ENCODE measurements around the gene CFAP20DC.

Gene CFAP20DC

GRCh38 chr3:58794750-58795149 is 255.1 kb downstream of the CFAP20DC start:
- no peak for TF ChIP-seq MYC (IDR thresholded peaks at IDR 0.05; ENCODE audit: low read depth, low read length)
- TF ChIP-seq POLR2A (IDR thresholded peaks at IDR 0.05; ENCODE audit: extremely low read depth, insufficient read length), result no peak
- TF ChIP-seq CTCF (IDR thresholded peaks at IDR 0.05; ENCODE audit: low read depth, low read length), result no peak
- no peak for TF ChIP-seq MAX (IDR thresholded peaks at IDR 0.05; ENCODE audit: low read depth, low read length)
- no peak overlapping the region for H3K4me3 ChIP-seq (ENCODE audit: low read depth, low read length)
- no peak for DNase-seq (ENCODE audit: low read depth)

GRCh38 chr3:58793938-58794337 is 255.9 kb downstream of the CFAP20DC start:
- no peak for TF ChIP-seq MAX (IDR thresholded peaks at IDR 0.05; ENCODE audit: low read depth, low read length)
- TF ChIP-seq MYC (IDR thresholded peaks at IDR 0.05; ENCODE audit: low read depth, low read length), result no peak
- no peak for TF ChIP-seq POLR2A (IDR thresholded peaks at IDR 0.05; ENCODE audit: extremely low read depth, insufficient read length)
- no peak for TF ChIP-seq CTCF (IDR thresholded peaks at IDR 0.05; ENCODE audit: low read depth, low read length)
- DNase-seq (ENCODE audit: low read depth), result no peak
- H3K4me3 ChIP-seq (ENCODE audit: low read depth, low read length), result no peak overlapping the region

- H3K4me3 ChIP-seq (ENCODE audit: low read depth, low read length), result no peak overlapping the region
- TF ChIP-seq MYC (IDR thresholded peaks at IDR 0.05; ENCODE audit: low read depth, low read length) (no peak), CTCF (IDR thresholded peaks at IDR 0.05; ENCODE audit: low read depth, low read length) (no peak), MAX (IDR thresholded peaks at IDR 0.05; ENCODE audit: low read depth, low read length) (no peak), POLR2A (IDR thresholded peaks at IDR 0.05; ENCODE audit: extremely low read depth, insufficient read length) (no peak)
- no peak for DNase-seq (ENCODE audit: low read depth)
These were observed 256.8 kb downstream of the CFAP20DC start for GRCh38 chr3:58792921-58793451.

- DNase-seq (ENCODE audit: low read depth), result no peak
- no peak for TF ChIP-seq MYC (IDR thresholded peaks at IDR 0.05; ENCODE audit: low read depth, low read length)
- TF ChIP-seq POLR2A (IDR thresholded peaks at IDR 0.05; ENCODE audit: extremely low read depth, insufficient read length), result no peak
- no peak for TF ChIP-seq MAX (IDR thresholded peaks at IDR 0.05; ENCODE audit: low read depth, low read length)
- no peak for TF ChIP-seq CTCF (IDR thresholded peaks at IDR 0.05; ENCODE audit: low read depth, low read length)
- no peak overlapping the region for H3K4me3 ChIP-seq (ENCODE audit: low read depth, low read length)
These were observed 260.4 kb downstream of the CFAP20DC start for GRCh38 chr3:58789385-58789784.

- no peak for TF ChIP-seq MAX (IDR thresholded peaks at IDR 0.05; ENCODE audit: low read depth, low read length)
- TF ChIP-seq CTCF (IDR thresholded peaks at IDR 0.05; ENCODE audit: low read depth, low read length), result no peak
- TF ChIP-seq MYC (IDR thresholded peaks at IDR 0.05; ENCODE audit: low read depth, low read length), result no peak
- no peak for TF ChIP-seq POLR2A (IDR thresholded peaks at IDR 0.05; ENCODE audit: extremely low read depth, insufficient read length)
- DNase-seq (ENCODE audit: low read depth), result no peak
These were observed 264.9 kb downstream of the CFAP20DC start for GRCh38 chr3:58784888-58785287.

More at GRCh38 chr3:58784888-58785287, 264.9 kb downstream of the CFAP20DC start:
- no peak overlapping the region for H3K4me3 ChIP-seq (ENCODE audit: low read depth, low read length)
